A549 (cell line): ENCODE data around the gene PRPF8. TPM values are rescaled to one million over a fixed set of nuclear protein-coding genes. Genes with fewer than 3 reads are reported as not detected.
A peak's percentile ranks its signal among the peaks of the same experiment; 100 is the strongest.

Source experiments
- ATAC-seq, 2 experiments: fragments of 200-7000 bp in 1 of 2; fragments of >200 bp in 1 of 2; cut with Nextera tagmentation in 1 of 2; cut with Tn5 transposase in 1 of 2; 3 replicates each; pipeline versions ENCODE4 v1.8.0 to v1.9.1; 2018 to 2020; ENCODE audit warnings: mild to moderate bottlenecking in 1 of 2, moderate library complexity in 1 of 2
- CTCF ChIA-PET: fragments of 300-600 bp; sonication (Branson Sonifier 250); formaldehyde crosslinking; extraction: SDS; loops from one replicate; lab custom pipeline; 2021; ENCODE audit warnings: antibody characterized with exemption, inconsistent platforms; lab: Yijun Ruan, JAX
- POLR2A ChIA-PET: fragments of 350-600 bp; formaldehyde crosslinking; extraction: SDS; loops from one replicate; lab custom pipeline; 2021; ENCODE audit warnings: antibody characterized with exemption, inconsistent platforms; lab: Yijun Ruan, JAX
- DNase-seq, 2 experiments: peaks; one replicate each; pipeline versions ENCODE4 v3.0.0 to v3.0.0-alpha.2; 2011 to 2016; ENCODE audit warnings: low read depth in 1 of 2, low spot score in 1 of 2
- FAIRE-seq: peaks from 2 replicates; lab custom pipeline; 2011; peaks lifted over from hg19 to GRCh38; lab: Jason Lieb, UNC
- H3K27ac ChIP-seq, 2 experiments: fragments of >200 bp; sonication (Bioruptor Twin); formaldehyde crosslinking; 3 replicates each; pipeline ENCODE4 v1.5.1; 2016 to 2017
- H3K4me1 ChIP-seq: fragments of >200 bp; sonication (Bioruptor Twin); formaldehyde crosslinking; 3 replicates; pipeline ENCODE4 v1.6.1; 2016
- H3K4me2 ChIP-seq: fragments of >200 bp; sonication (Bioruptor Twin); formaldehyde crosslinking; 3 replicates; pipeline ENCODE4 v1.6.1; 2016
- H3K4me3 ChIP-seq: fragments of >200 bp; sonication (Bioruptor Twin); formaldehyde crosslinking; 3 replicates; pipeline ENCODE4 v1.5.1; 2016
- H3K9me3 ChIP-seq: fragments of >200 bp; sonication (Bioruptor Twin); formaldehyde crosslinking; 3 replicates; pipeline ENCODE4 v1.6.1; 2016
- ATOH8 ChIP-seq: fragments of 250-450 bp; sonication (Bioruptor Pico); IDR thresholded peaks from 2 replicates; pipeline ENCODE4 v1.5.0; 2020; ENCODE audit warnings: low read depth, mild to moderate bottlenecking, moderate library complexity
- BCL3 ChIP-seq: fragments of >200 bp; sonication (Bioruptor Twin); formaldehyde crosslinking; IDR thresholded peaks from 3 replicates; pipeline ENCODE4 v1.6.1; 2016
- CBX2 ChIP-seq: fragments of 200-600 bp; sonication (generic); IDR thresholded peaks from 2 replicates; pipeline ENCODE4 v1.6.1; 2016; ENCODE audit warnings: low read depth, mild to moderate bottlenecking, borderline replicate concordance
- CHD2 ChIP-seq: fragments of 150-350 bp; IDR thresholded peaks from 2 replicates; pipeline ENCODE4 v1.6.1; 2014; ENCODE audit warnings: low read length; ENCODE audit not compliant: partially characterized antibody
- EHF ChIP-seq: fragments of 250-450 bp; sonication (Bioruptor Pico); IDR thresholded peaks from 2 replicates; pipeline ENCODE4 v1.5.0; 2020; ENCODE audit warnings: mild to moderate bottlenecking
- ELK1 ChIP-seq: fragments of 150-350 bp; IDR thresholded peaks from 2 replicates; pipeline ENCODE4 v1.6.1; 2014; ENCODE audit warnings: low read depth, mild to moderate bottlenecking, low read length
- FOSB ChIP-seq: fragments of 250-450 bp; sonication (Bioruptor Pico); IDR thresholded peaks from 2 replicates; pipeline ENCODE4 v1.5.0; 2020; ENCODE audit warnings: mild to moderate bottlenecking, moderate library complexity
- FOSL2 ChIP-seq, 2 experiments: fragments of 450-650 bp in 1 of 2; fragments of >200 bp in 1 of 2; sonication (Bioruptor Twin) in 1 of 2; formaldehyde crosslinking; IDR thresholded peaks; 2 replicates each; pipeline versions ENCODE4 v1.5.0 to v1.6.1; 2016 to 2020; ENCODE audit warnings: mild to moderate bottlenecking in 1 of 2, moderate library complexity in 1 of 2
- HDAC2 ChIP-seq: fragments of 200-600 bp; sonication (generic); IDR thresholded peaks from 2 replicates; pipeline ENCODE4 v1.6.1; 2016
- HOXB13 ChIP-seq: fragments of 250-450 bp; sonication (Bioruptor Pico); IDR thresholded peaks from 2 replicates; pipeline ENCODE4 v1.5.0; 2020; ENCODE audit warnings: low read depth, mild to moderate bottlenecking, moderate library complexity
- JUN ChIP-seq, 2 experiments: fragments of >200 bp; sonication (Bioruptor Twin); formaldehyde crosslinking; IDR thresholded peaks; 2 replicates in 1 of 2; 3 replicates in 1 of 2; pipeline ENCODE4 v1.6.1; 2016 to 2017
- JUNB ChIP-seq: fragments of >200 bp; sonication (Bioruptor Twin); formaldehyde crosslinking; IDR thresholded peaks from 2 replicates; pipeline ENCODE4 v1.6.1; 2016
- MAFK ChIP-seq: fragments of 450-650 bp; IDR thresholded peaks from 2 replicates; pipeline ENCODE4 v1.6.1; 2014; ENCODE audit not compliant: partially characterized antibody
- MYC ChIP-seq: IDR thresholded peaks from 2 replicates; pipeline ENCODE4 v1.6.1; 2012; ENCODE audit warnings: mild to moderate bottlenecking, inconsistent platforms, low read length, improper control_type of control experiment, borderline replicate concordance
- NFE2L2 ChIP-seq: fragments of 150-350 bp; conservative IDR thresholded peaks from 2 replicates; pipeline ENCODE4 v1.6.1; 2014; ENCODE audit warnings: low read length
- PBX3 ChIP-seq: IDR thresholded peaks from 2 replicates; pipeline ENCODE4 v1.6.1; 2012
- POLR2A ChIP-seq: IDR thresholded peaks from 2 replicates; pipeline ENCODE4 v1.6.1; 2012; ENCODE audit warnings: mild to moderate bottlenecking, low read length
- RAD21 ChIP-seq, 2 experiments: fragments of >200 bp in 1 of 2; sonication (Bioruptor Twin) in 1 of 2; formaldehyde crosslinking in 1 of 2; IDR thresholded peaks in 1 of 2; conservative IDR thresholded peaks in 1 of 2; 2 replicates in 1 of 2; 3 replicates in 1 of 2; pipeline ENCODE4 v1.6.1; 2012 to 2018; ENCODE audit warnings: inconsistent platforms in 1 of 2
- RCOR1 ChIP-seq: fragments of 150-350 bp; IDR thresholded peaks from 2 replicates; pipeline ENCODE4 v1.6.1; 2014; ENCODE audit warnings: antibody characterized with exemption, low read length, low read depth
- REST ChIP-seq: fragments of 200-600 bp; sonication (generic); IDR thresholded peaks from 2 replicates; pipeline ENCODE4 v1.6.1; 2016; ENCODE audit warnings: antibody characterized with exemption, mild to moderate bottlenecking, moderate library complexity
- SMC3 ChIP-seq: fragments of >200 bp; sonication (Bioruptor Twin); formaldehyde crosslinking; IDR thresholded peaks from 3 replicates; pipeline ENCODE4 v1.6.1; 2018; ENCODE audit warnings: inconsistent platforms
- ZFP36 ChIP-seq: fragments of 450-650 bp; IDR thresholded peaks from 2 replicates; pipeline ENCODE4 v1.6.1; 2014; ENCODE audit warnings: borderline replicate concordance; ENCODE audit not compliant: partially characterized antibody
- WGBS: methylation state at CpG from one replicate; pipeline ENCODE4 v1.1.6; 2017; ENCODE audit errors: missing lambda C conversion rate; 5-methylcytosine and 5-hydroxymethylcytosine counted together
- polyA plus RNA-seq, 4 experiments: library from polyadenylated mRNA; depleted of rRNA in 3 of 4; stranded (reverse); fragments of >200 nt; fragmentation: RNase III in 1 of 4; extraction: RNeasy Plus Mini Kit Qiagen cat#74134 plus additional on column Dnase treatment in 1 of 4; gene quantifications; 2 replicates in 3 of 4; 3 replicates in 1 of 4; pipeline ENCODE4 v1.2.3, GENCODE V29; 2011 to 2017

PRPF8 gene
- polyA plus RNA-seq, 2 of the 4 experiments (the other 2 are of a cell fraction), result 234 to 263 TPM

GRCh38 chr17:1606352-1606985 lies 78.2 kb downstream of the PRPF8 start (continued):
- TF ChIP-seq REST, result no peak

- ATAC-seq, result peak; percentile 41; a peak in 3 of 6 replicates
- POLR2A ChIA-PET, result interaction anchor here (0.6 kb wide), 1 partner anchor 332 kb away, joined by 4 read pairs; no protein-coding TSS in a partner anchor
- TF ChIP-seq PBX3 (no peak), HDAC2 (no peak), RAD21 (conservative IDR thresholded peaks at IDR 0.05 in 1 of 2, IDR thresholded peaks at IDR 0.05 in 1 of 2) (no peak), BCL3 (no peak), CBX2 (no peak), POLR2A (no peak), MAFK (no peak), MYC (no peak), EHF (CRISPR knock-in tag) (no peak)
- Histone ChIP-seq H3K4me2 (no peak overlapping the region), H3K4me1 (no peaks in the 10 kb centered on the region), H3K9me3 (peaks cover 9% of the 10 kb centered on the region; the same call in 2 of the 3 replicates), H3K4me3 (no peak overlapping the region), H3K27ac (no peak overlapping the region)
- WGBS, result 91% methylated on average over 14 of the region's 19 CpGs
- no peak for FAIRE-seq
- no peak for DNase-seq
- CTCF ChIA-PET, result interaction anchor here (0.8 to 4.3 kb wide), 8 partner anchors 11 to 43 kb away, joined by 3 to 43 read pairs (median 8); partner anchors contain the start of gene RILP
These were observed 78.9 kb downstream of the PRPF8 start for GRCh38 chr17:1605681-1606351.

GRCh38 chr17:1604831-1605528 lies 79.7 kb downstream of the PRPF8 start:
- no peak for TF ChIP-seq HOXB13 (CRISPR knock-in tag)
- no peak for TF ChIP-seq POLR2A
- TF ChIP-seq SMC3, result no peak
- no peak for TF ChIP-seq NFE2L2
- TF ChIP-seq JUNB, result no peak
- no peak for TF ChIP-seq ATOH8 (CRISPR knock-in tag)
- no peak for TF ChIP-seq ZFP36
- no peak for TF ChIP-seq ELK1
- TF ChIP-seq JUN (IDR thresholded peaks at IDR 0.05), result no peak
- no peak for TF ChIP-seq CHD2
- no peak for TF ChIP-seq FOSB (CRISPR knock-in tag)
- no peak for TF ChIP-seq RCOR1
- no peak for TF ChIP-seq CBX2
- no peak for TF ChIP-seq RAD21 (conservative IDR thresholded peaks at IDR 0.05 in 1 of 2, IDR thresholded peaks at IDR 0.05 in 1 of 2)
- no peak for TF ChIP-seq FOSL2 (IDR thresholded peaks at IDR 0.05)
- no peak for TF ChIP-seq FOSL2 (CRISPR knock-in tag; IDR thresholded peaks at IDR 0.05)
- WGBS, result 88% methylated on average over 32 of the region's 35 CpGs
- H3K4me3 ChIP-seq, result no peak overlapping the region
- FAIRE-seq, result no peak
- H3K9me3 ChIP-seq, result peaks cover 9% of the 10 kb centered on the region; the same call in 2 of the 3 replicates
- no peak overlapping the region for H3K4me2 ChIP-seq
- no peaks in the 10 kb centered on the region for H3K4me1 ChIP-seq
- CTCF ChIA-PET, result interaction anchor here (0.9 to 4.3 kb wide), 7 partner anchors 11 to 44 kb away, joined by 3 to 43 read pairs (median 10); partner anchors contain the start of gene RILP
- DNase-seq, result no peak
- ATAC-seq, result peak; percentile 14 to 16; a peak in 2 of 6 replicates
- POLR2A ChIA-PET, result interaction anchor here (0.6 kb wide), 1 partner anchor 331 kb away, joined by 4 read pairs; no protein-coding TSS in a partner anchor
- H3K27ac ChIP-seq, result no peak overlapping the region
